HFFc6 (cell line): ENCODE results near the gene ALB. TPM values are rescaled to one million over a fixed set of nuclear protein-coding genes. Genes with fewer than 3 reads are reported as not detected.

Experiments used
- DNase-seq: peaks from one replicate; pipeline ENCODE4 v3.0.0-alpha.2; 2018
- H3K27ac Mint-ChIP-seq: 2 replicates; pipeline ENCODE4 v1.8.0; 2020; ENCODE audit warnings: mild to moderate bottlenecking, mixed read lengths
- H3K27me3 Mint-ChIP-seq: 2 replicates; pipeline ENCODE4 v1.8.0; 2021; ENCODE audit warnings: mild to moderate bottlenecking, moderate library complexity, mixed read lengths; ENCODE audit not compliant: insufficient read depth
- H3K36me3 Mint-ChIP-seq: 2 replicates; pipeline ENCODE4 v1.8.0; 2021; ENCODE audit warnings: low read depth, mixed read lengths
- H3K4me1 Mint-ChIP-seq: 2 replicates; pipeline ENCODE4 v1.8.0; 2020; ENCODE audit warnings: low read depth, mixed read lengths
- H3K4me3 Mint-ChIP-seq: 2 replicates; pipeline ENCODE4 v1.8.0; 2020; ENCODE audit warnings: mild to moderate bottlenecking, moderate library complexity, mixed read lengths
- H3K9me3 Mint-ChIP-seq: 2 replicates; pipeline ENCODE4 v1.8.0; 2020; ENCODE audit warnings: mild to moderate bottlenecking, mixed read lengths
- total RNA-seq, 6 experiments: library from RNA; stranded (reverse); fragmentation: NEBNext Ultra II Directional; extraction: Animal tissue kit (Norgen Biotek cat#: 25700); gene quantifications; 2 replicates in 1 of 6; 3 replicates in 5 of 6; pipeline ENCODE4 v1.2.3, GENCODE V29; 2021
- TF ChIP-seq, protein P1 (sequence below): fragments of 200-600 bp; sonication (generic); IDR thresholded peaks from 2 replicates; pipeline ENCODE4 v1.5.0; 2021; ENCODE audit warnings: antibody characterized with exemption, mild to moderate bottlenecking

Gene ALB
- total RNA-seq, 6 experiments from 2014 or later, result not detected

DNA sequence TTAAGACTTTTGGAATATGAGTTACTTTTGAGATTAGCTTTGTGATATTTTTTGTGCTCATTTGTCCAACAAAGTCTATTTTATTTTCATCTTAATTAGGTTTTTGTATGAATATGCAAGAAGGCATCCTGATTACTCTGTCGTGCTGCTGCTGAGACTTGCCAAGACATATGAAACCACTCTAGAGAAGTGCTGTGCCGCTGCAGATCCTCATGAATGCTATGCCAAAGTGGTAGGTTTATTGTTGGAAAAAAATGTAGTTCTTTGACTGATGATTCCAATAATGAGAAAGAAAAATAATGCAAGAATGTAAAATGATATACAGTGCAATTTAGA, 10.8 kb downstream of the ALB start:
- DNase-seq, result no peak

DNA sequence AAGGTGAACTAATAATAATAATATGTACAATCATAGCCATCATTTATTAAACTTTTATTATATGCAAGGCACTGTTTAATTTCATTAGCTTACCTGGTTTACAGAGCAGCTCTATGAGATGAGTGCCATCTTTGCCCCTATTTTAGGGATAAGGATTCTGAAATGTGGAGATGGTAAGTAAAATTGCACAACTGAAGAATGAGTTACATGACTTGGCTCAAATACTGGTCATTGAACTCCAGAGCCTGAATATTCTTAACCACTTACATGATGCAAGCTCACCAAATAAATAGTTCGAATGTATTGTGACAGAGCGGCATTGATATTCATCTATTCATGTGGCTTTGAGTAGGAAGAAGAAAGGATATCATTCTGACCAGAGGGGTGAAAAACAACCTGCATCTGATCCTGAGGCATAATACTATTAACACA, 11.7 kb downstream of the ALB start:
- TF ChIP-seq, protein P1, sequence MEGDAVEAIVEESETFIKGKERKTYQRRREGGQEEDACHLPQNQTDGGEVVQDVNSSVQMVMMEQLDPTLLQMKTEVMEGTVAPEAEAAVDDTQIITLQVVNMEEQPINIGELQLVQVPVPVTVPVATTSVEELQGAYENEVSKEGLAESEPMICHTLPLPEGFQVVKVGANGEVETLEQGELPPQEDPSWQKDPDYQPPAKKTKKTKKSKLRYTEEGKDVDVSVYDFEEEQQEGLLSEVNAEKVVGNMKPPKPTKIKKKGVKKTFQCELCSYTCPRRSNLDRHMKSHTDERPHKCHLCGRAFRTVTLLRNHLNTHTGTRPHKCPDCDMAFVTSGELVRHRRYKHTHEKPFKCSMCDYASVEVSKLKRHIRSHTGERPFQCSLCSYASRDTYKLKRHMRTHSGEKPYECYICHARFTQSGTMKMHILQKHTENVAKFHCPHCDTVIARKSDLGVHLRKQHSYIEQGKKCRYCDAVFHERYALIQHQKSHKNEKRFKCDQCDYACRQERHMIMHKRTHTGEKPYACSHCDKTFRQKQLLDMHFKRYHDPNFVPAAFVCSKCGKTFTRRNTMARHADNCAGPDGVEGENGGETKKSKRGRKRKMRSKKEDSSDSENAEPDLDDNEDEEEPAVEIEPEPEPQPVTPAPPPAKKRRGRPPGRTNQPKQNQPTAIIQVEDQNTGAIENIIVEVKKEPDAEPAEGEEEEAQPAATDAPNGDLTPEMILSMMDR, result no peak
- peaks cover 6% of the 10 kb centered on the region for H3K27me3 Mint-ChIP-seq
- H3K4me3 Mint-ChIP-seq, result no peak overlapping the region
- H3K36me3 Mint-ChIP-seq, result no peaks in the 10 kb centered on the region
- H3K27ac Mint-ChIP-seq, result no peak overlapping the region
- no peaks in the 10 kb centered on the region for H3K4me1 Mint-ChIP-seq
- no peaks in the 10 kb centered on the region for H3K9me3 Mint-ChIP-seq
- DNase-seq, result no peak

More for the DNA sequence above, 10.8 kb downstream of the ALB start:
- no peak overlapping the region for H3K4me3 Mint-ChIP-seq
- no peaks in the 10 kb centered on the region for H3K36me3 Mint-ChIP-seq
- TF ChIP-seq, protein P1, result no peak
- peaks cover 8% of the 10 kb centered on the region for H3K27me3 Mint-ChIP-seq
- no peaks in the 10 kb centered on the region for H3K9me3 Mint-ChIP-seq
- H3K27ac Mint-ChIP-seq, result no peak overlapping the region
- no peaks in the 10 kb centered on the region for H3K4me1 Mint-ChIP-seq

DNA sequence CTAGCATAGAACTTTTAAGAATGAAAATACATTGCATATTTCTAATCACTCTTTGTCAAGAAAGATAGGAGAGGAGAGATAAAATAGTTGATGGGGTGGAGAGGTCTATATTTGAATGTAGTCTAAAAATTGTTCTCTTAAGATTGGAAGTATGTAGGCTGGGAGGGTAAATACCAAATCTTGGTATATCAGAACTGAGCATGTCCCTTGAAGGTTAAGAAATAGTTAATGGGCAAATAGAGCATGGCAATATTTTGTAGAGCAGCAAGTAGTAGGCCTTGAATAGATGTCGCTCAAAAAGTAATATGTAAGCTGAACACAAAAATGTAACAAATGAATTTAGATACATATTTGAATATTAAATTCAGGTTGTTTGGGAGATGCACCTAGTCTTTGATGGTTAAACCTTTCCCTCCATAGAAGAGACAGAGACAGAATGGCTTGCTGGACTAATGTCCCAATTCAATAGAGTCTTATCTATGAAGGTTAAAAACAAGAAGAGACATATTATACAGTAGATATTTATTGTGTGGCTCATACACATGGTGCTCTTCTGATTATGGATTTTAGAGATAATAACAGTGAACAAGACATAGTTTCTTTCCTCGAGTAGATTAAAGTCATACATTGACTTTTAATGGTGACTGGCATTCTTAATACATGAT, 12.5 kb downstream of the ALB start:
- Mint-ChIP-seq H3K36me3 (no peaks in the 10 kb centered on the region), H3K4me3 (no peak overlapping the region), H3K27ac (no peak overlapping the region), H3K9me3 (no peaks in the 10 kb centered on the region), H3K4me1 (no peaks in the 10 kb centered on the region), H3K27me3 (peaks cover 6% of the 10 kb centered on the region)
- no peak for DNase-seq
- TF ChIP-seq, protein P1, result no peak

DNA sequence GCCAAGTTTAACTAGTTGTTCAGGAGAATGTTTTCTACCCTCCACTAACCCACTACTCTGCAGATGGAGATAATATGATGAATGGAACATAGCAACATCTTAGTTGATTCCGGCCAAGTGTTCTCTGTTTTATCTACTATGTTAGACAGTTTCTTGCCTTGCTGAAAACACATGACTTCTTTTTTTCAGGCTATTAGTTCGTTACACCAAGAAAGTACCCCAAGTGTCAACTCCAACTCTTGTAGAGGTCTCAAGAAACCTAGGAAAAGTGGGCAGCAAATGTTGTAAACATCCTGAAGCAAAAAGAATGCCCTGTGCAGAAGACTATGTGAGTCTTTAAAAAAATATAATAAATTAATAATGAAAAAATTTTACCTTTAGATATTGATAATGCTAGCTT, 13.3 kb downstream of the ALB start:
- Mint-ChIP-seq H3K4me3 (no peak overlapping the region), H3K27ac (no peak overlapping the region), H3K9me3 (no peaks in the 10 kb centered on the region), H3K27me3 (peaks cover 6% of the 10 kb centered on the region), H3K36me3 (no peaks in the 10 kb centered on the region), H3K4me1 (no peaks in the 10 kb centered on the region)
- DNase-seq, result no peak
- TF ChIP-seq, protein P1, result no peak

DNA sequence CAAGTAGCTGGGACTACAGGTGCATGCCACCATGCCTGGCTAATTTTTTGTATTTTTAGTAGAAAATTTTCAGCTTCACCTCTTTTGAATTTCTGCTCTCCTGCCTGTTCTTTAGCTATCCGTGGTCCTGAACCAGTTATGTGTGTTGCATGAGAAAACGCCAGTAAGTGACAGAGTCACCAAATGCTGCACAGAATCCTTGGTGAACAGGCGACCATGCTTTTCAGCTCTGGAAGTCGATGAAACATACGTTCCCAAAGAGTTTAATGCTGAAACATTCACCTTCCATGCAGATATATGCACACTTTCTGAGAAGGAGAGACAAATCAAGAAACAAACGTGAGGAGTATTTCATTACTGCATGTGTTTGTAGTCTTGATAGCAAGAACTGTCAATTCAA, 13.9 kb downstream of the ALB start:
- TF ChIP-seq, protein P1, result no peak
- Mint-ChIP-seq H3K36me3 (no peaks in the 10 kb centered on the region), H3K27me3 (peaks cover 2% of the 10 kb centered on the region), H3K27ac (no peak overlapping the region), H3K4me3 (no peak overlapping the region), H3K9me3 (no peaks in the 10 kb centered on the region), H3K4me1 (no peaks in the 10 kb centered on the region)
- DNase-seq, result no peak
